Esophagus muscularis mucosa (tissue), 3 donors: ENCODE measurements around the gene SDHC.
"Not testable (repeated sequence)": the region's sequence is repeated elsewhere in the genome, so short reads cannot be mapped to it uniquely, and the experiment has no call there.

Experiments
- POLR2A ChIP-seq: fragments of 450-650 bp; IDR thresholded peaks from one replicate; pipeline ENCODE4 v1.6.1; 2017; ENCODE audit warnings: antibody characterized with exemption, moderate library complexity, mild to moderate bottlenecking, low read depth
- POLR2AphosphoS5 ChIP-seq, 2 donors: sonication (generic); formaldehyde crosslinking; IDR thresholded peaks; one replicate each; pipeline ENCODE4 v1.6.1; 2017; ENCODE audit warnings: antibody characterized with exemption in 2 of 2
- TF ChIP-seq, protein P1 (sequence below), 3 experiments: fragments of 200-600 bp in 2 of 3; fragments of 450-650 bp in 1 of 3; sonication (generic) in 2 of 3; IDR thresholded peaks; one replicate each; pipeline ENCODE4 v1.5.1; 2017 to 2019; ENCODE audit warnings: antibody characterized with exemption in 3 of 3, mild to moderate bottlenecking in 2 of 3, moderate library complexity in 1 of 3

DNA sequence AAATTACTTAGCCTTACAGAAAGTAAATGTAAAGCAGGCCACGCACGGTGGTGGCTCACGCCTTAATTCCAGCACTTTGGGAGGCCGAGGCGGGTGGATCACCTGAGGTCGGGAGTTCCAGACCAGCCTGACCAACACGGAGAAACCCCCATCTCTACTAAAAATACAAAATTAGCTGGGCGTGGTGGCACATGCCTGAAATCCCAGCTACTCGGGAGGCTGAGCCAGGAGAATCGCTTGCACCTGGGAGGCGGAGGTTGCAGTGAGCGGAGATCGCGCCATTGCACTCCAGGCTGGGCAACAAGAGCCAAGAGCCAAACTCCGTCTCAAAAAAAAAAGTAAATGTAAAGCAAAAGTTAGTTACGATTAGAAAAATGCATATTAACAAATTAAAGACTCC, 75.0 kb downstream of the SDHC start:
- TF ChIP-seq, protein P1, sequence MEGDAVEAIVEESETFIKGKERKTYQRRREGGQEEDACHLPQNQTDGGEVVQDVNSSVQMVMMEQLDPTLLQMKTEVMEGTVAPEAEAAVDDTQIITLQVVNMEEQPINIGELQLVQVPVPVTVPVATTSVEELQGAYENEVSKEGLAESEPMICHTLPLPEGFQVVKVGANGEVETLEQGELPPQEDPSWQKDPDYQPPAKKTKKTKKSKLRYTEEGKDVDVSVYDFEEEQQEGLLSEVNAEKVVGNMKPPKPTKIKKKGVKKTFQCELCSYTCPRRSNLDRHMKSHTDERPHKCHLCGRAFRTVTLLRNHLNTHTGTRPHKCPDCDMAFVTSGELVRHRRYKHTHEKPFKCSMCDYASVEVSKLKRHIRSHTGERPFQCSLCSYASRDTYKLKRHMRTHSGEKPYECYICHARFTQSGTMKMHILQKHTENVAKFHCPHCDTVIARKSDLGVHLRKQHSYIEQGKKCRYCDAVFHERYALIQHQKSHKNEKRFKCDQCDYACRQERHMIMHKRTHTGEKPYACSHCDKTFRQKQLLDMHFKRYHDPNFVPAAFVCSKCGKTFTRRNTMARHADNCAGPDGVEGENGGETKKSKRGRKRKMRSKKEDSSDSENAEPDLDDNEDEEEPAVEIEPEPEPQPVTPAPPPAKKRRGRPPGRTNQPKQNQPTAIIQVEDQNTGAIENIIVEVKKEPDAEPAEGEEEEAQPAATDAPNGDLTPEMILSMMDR (IDR thresholded peaks at IDR 0.05), result not testable (repeated sequence)
- TF ChIP-seq POLR2A; POLR2AphosphoS5 (IDR thresholded peaks at IDR 0.05): not testable (repeated sequence)
